Activated CD4-positive, alpha-beta T cell treated with anti-CD3 and anti-CD28 coated beads, Interleukin-10, Interleukin-2, amounts not matched to agents 100 ng/mL and 50 ng/mL, durations not matched to agents 16 hours and 8 hours (primary cell): ENCODE data around the gene GIT1.

Source experiments
- DNase-seq: peaks from one replicate; pipeline ENCODE4 v3.0.0-alpha.2; 2020

GIT1 gene

DNA sequence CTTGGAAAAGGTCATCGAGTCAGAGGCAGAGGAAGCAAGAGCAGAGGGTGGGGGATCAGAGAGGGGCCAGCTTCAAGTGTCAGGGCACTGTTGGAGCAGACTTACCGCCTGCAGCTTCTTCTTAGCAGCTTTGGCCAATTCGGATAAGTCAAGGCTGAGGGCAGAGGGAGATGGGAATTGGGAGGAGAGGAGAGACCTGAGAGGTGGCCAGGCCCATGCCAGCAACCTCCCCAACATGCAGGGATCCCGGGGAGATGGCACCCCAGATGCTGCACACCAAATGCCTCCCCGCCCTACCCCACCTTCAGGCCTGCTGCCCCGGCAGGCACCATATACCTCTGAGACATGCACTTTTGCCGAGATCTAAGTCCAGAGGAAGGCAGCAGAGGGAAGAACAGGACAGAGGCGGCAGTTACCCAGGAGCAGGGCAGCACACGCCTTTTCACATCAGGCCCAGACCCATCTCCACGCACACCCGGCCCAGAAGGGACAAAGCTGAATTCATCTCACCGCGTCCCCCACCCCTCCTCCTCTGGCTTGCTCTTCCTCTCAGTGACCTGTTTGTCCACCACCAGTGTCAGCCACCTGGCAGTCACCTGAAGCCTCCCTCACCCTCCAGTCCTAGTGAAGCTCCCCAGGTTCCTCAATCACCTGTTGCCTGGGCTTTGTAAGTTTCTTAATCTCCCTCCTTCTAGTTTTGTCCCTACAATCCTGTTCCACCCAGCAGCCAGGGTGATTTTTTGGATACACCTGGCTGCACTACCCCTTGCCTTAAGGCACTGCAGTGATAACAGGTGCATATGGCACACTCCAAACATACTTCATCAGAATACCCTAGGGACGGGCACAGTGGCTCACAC, 10.6 kb downstream of the GIT1 start:
- no peak for DNase-seq

GRCh38 chr17:29577385-29578211, 11.8 kb downstream of the GIT1 start:
- no peak for DNase-seq

GRCh38 chr17:29577001-29577370, 12.5 kb downstream of the GIT1 start:
- DNase-seq, result no peak

DNA sequence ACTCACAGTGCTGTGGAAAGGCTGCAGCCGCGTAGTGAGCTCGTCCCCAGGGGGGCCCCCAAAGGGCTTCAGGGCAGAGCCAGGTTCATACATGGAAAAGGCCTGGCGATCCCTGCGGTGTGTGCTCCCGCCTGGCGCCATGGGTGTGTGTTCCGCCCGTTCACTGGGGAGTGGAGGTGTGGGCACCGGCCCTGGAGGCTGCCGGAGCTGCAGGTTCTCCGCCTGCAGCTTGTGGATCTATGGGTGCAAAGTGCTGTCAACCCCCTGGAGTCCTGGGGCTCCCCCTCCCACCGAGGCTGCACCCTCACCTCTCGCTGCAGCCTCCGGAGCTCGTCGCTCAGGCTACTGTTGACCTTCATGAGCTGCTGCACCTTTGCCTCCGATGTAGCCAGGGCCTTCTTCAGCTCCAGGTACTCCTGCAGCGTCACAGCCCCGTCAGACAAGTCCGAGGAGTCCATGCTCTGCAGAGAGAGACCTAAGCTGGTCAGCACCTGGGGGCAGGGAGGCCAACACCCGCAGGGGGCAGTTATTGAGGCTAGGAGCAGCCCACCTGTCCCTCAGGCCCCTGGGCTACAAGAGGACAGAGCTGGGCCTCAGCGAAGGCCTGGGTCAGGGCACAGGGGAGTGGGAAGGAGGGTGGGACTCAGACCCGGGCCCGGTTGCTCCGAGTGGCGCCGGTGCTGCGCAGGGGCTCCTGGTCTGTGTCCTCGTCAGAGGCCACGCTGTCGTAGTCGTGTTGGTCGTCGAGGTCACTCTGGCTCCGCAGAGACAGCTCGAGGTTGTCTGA, 13.0 kb downstream of the GIT1 start:
- no peak for DNase-seq

- DNase-seq, result no peak
Observed at GRCh38 chr17:29575511-29576213, 13.8 kb downstream of the GIT1 start.

DNA sequence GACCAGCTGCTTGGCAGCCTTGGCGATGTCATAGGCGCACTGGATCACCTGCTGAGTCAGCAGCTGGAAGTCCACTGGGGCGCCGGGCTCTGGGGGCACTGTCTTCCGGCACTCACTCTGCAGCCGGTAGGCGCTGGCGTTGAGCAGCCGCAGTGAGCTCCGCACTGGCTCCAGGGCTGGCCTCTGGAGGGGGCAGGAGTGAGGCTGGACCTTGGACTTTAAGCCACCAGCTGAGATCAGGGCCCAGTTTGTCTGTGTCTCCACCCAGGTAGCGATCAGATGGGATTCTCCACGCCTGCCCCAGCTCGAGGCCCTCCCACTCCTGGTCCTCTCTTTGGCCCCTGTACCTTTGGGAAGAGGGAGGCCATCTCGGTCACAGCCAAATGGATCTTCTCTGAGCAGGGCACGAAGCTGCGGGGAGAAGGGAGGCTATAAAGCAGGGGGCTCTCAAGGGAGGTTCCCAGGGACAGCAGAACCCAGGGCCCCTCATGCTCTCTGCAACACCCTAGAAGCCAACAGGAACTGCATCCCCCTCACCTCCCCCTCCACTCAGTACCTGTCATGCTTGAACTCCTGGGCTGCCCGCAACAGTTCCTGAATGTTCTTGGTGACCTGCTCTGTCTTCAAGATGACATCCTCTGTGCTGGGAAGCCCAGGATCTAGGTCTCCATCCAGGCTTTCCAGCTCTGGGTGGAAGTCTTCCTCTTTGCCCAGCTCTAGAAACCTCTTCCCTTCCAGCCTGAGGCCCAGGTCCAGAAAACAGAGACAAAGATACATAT, 14.5 kb downstream of the GIT1 start:
- no peak for DNase-seq

DNA sequence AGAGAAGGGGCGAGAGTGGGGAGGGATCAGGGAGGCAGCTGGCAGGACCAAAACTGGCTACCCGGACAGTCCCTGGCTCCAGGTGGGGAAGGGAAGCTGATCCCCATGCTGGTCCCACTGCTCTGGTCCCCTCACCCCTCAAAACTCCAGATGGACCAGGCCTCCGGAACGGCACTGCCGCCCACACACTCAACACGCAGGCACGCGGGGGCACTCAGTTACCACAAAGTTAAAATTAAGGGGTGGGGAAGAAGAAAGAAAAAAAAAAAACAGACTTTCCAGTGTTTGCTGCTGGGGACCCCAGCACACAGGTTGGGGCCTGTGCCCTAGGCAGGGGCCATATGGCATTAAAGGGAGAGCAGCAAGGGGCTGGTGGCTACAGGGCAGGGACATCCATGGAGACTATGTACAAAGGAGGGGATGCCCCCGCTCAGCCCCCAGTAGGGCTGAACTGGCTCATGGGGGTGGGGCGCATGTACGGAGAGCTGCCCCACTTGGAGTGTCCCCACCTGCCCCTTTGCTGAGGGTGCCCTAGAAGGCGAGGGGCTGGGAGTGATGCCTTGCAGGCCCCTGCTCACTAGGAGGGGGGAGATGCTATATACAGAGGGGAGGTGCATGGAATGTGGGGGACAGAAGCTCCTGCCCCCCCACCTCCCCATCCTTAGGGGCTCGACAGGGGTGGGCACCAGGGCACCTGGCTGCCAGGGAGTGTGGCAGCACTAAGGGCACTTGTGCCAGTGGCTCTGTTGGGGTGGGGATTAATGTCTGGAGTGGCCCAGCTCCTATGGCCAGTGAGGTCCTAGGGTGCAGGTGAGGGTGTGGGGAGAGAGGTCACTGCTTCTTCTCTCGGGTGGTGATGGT, 15.3 kb downstream of the GIT1 start:
- no peak for DNase-seq

DNA sequence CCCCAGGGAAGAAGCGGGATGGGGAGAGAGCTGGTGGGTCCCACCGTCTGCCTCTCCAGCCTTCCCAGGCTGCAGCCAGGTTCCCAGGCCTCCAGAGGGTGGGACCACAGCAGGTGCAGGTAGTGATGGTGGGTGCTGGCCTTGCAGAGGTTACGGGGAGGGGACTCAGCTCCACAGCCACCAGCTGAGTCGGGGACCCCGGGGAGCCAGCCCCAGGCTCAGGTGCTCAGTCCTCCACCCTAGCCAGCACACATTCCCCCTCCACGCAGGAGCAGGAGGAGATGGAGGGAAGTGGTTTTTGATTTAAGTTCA, 15.9 kb downstream of the GIT1 start:
- no peak for DNase-seq

DNA sequence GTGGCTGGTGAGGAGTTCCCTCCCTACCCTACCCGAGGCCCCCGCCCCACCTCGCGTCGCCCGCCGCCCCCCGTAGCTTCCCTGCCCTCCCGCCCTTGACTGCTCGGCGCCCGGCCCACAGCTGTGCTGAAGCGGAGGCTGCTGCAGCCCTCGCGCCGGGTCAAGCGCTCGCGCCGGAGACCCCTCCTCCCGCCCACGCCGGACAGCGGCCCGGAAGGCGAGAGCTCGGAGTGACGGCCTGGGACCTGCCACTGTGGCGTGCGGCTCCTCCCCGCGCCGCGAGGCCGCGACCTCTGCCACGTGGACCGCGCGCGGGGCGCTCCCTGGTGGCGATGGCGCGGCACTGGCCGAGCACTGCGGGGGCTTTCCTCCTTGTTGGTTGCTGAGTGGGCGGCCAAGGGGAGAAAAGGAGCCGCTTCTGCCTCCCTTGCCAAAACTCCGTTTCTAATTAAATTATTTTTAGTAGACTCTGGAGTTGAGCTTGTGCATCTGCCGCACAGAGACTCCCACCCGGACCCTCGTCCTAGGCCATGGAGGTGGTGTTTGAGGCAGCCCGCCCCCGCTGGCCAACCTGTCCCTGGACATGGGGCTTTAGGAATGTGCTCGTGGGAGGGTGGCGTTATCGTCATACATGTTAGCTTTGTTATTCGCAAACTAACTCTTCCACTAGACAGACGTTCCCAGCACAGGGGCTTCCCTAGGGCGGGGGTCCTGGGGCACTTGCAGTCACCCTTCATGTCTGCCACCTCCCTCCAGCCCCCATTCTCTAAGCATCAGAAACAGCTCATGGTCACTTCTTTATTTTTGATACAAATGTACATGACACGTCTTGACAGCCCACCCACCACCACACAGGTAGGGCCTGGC, 16.5 kb downstream of the GIT1 start:
- peak; percentile 36 for DNase-seq

DNA sequence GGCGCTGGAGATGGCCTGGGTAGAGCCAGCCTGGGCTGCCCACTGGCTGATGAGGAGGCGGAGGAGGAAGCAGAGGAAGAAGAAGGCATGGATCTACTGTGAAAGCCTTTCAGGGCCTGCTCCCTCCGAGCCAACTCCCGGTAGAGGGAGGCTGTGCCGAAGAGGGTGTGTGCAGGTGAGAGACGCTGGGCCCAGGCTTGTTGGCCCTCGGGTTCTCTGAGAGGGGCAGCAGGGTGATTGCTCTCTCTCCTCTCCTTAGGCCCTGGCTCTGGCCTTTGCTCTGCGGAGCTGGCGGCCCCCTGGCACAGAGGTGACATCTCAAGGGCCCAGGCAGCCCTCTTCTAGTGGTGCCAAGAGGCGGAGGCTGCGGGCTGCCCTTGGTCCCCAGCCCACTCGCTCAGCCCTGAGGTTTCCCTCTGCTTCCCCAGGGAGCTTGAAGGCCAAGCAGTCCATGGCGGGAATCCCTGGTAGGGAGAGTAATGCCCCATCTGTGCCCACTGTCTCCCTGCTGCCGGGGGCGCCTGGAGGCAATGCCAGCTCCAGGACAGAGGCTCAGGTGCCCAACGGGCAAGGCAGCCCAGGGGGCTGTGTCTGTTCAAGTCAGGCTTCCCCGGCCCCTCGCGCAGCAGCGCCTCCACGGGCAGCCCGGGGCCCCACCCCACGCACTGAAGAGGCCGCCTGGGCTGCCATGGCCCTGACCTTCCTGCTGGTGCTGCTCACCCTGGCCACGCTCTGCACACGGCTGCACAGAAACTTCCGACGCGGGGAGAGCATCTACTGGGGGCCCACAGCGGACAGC, 17.4 kb downstream of the GIT1 start:
- no peak for DNase-seq

DNA sequence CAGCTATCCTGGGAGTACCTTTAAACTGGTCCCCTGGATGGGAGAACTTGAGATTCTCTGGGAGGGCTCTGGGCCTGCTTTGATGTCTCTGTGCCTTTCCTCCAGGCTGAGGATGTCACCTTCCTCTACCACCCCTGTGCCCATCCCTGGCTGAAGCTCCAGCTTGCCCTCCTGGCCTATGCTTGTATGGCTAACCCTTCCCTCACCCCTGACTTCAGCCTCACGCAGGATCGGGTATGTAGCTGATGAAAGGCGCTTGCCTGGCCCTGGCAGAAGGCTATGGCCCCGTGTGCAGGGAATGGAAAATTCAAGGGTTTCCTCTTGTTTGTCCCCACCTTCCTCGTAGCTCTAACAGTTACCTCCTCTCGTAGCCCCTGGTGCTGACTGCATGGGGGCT, 18.0 kb downstream of the GIT1 start:
- DNase-seq, result no peak

GRCh38 chr17:29570521-29570920, 18.9 kb downstream of the GIT1 start:
- DNase-seq, result no peak

DNA sequence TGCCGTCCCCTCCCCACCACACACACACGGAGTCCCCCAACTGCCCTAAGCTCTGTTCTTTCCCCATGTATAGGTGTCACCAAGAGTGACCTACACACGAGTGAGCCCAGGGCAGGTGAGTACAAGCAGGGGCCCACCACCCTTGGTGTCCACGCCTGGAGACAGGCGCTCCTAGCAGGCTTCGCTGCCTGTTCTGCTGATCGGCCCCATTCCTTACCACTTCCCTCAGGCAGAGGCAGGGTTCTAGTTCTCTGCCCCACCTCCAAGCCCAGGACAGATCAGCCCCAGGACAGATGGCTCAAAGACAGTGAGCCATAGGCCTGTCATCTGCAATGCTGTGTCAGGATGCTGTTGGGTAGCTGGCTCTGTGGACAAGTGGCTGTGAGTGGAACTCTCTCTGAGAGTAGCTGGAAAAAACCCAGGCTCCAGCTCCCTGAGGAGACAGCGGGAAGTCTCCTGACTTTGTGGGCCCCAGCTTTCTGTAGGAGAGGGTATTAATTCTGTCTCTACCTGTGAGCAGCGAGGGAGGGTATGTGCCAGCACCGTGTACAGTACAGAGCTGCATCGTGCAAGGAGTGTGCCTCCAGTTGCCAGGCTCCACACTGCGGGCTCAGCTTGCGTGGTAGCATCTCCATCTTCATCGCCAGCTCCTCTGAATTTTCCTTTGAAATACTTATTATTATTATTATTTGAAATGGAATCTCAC, 20.1 kb downstream of the GIT1 start:
- no peak for DNase-seq

- peak; percentile 94 for DNase-seq
Observed at GRCh38 chr17:29568331-29569244, 20.9 kb downstream of the GIT1 start, which contains the start of gene TP53I13. TSS of gene TP53I13 (plus strand) at chr17:29568701. CDS start at chr17:29568759, 58 bp downstream.

DNA sequence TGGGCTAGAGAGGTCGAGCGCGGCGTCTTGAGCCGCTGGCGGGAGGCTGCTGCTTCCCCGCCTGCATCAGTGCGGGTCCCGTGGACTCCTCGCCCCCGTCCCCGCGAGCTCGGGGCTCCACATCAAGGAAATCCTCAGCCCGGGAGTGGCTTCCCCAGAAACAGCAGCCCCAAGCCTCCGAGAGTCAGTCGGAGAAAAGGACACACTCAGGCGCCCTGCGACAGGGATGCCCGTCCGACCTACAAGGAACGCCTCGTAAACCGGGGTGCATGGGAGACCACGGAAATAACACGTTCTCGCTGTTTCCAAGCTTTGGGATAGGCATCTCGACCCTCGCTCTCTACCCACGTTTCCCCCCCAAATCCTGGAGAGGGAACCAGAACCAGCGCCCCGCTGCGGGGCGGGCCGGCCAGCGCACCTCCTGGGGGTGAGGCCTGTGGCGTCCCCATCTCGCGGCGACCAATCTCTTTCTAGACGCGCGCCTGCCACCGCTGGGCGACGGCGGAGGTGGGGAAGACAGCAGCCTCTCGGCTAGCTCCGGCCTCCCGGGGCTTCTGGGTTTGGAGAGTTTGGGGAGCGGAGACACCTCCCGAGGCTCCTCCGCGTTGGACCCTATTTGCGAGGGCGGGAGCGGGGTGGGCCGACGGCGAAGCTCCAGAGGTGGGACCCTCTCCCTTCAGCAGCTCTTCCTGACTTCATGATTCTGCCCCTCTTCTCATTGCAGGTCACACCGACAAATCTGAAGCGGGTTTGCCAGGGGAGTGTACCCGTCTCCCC, 21.7 kb downstream of the GIT1 start:
- peak; percentile 90 for DNase-seq

- no peak for DNase-seq
Observed at GRCh38 chr17:29567304-29567553, 22.2 kb downstream of the GIT1 start.
